CD4-positive, alpha-beta T cell treated with Interleukin-6 for 4 hours (primary cell): ENCODE data around the gene PARVG.

Experiments used
- DNase-seq: peaks from one replicate; pipeline ENCODE4 v3.0.0-alpha.2; 2020; ENCODE audit warnings: mixed read lengths

PARVG gene

DNA sequence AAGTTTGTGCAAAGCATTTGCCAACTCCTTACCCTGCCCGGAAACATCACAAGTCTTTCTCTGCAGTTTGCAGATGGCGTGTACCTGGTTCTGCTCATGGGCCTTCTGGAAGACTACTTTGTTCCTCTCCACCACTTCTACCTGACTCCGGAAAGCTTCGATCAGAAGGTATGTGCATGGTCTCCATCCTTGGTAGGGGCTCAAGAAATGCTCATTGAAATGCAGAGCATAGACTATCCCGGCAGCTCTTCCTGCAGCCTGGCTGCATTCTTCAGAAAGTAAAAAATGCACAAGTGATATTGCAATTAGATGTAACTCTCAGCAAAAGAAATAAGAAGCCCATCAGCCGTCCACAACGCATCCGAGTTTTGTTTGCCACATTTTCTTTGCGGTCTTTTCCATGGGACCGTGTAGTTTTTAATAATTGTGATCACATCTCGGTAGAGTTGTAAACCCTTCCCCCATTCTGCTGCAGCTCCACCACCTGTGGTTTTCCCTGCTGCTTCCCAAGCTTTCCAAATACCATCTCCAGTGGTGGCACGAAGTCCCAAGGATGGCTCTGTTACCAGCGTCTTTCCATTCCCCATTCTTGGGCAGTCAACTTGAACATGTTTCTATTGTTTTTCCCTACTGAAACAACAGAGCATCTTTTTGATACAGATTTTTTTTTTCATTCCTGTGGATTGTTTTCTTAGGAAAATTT lies 22.7 kb upstream of the PARVG start:
- no peak for DNase-seq

DNA sequence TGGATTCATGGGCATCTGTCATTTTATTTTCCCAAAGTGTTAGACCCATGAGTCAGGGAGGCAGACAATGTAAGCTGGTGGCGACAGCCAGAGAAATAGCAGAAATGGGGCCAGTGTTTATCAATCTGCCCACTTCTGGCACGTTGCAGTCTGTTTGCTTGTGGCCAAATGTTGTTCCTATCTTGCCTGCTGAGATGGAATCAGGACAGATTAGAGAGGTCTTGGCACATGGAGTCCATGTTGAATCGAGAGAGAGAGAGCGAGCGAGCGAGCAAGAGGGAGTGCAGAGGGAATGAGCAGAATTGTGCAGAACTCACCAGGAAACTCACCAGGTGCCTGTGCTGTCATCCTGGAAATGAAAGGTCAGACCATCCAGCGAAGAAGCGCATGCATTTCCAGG lies 21.9 kb upstream of the PARVG start:
- no peak for DNase-seq

DNA sequence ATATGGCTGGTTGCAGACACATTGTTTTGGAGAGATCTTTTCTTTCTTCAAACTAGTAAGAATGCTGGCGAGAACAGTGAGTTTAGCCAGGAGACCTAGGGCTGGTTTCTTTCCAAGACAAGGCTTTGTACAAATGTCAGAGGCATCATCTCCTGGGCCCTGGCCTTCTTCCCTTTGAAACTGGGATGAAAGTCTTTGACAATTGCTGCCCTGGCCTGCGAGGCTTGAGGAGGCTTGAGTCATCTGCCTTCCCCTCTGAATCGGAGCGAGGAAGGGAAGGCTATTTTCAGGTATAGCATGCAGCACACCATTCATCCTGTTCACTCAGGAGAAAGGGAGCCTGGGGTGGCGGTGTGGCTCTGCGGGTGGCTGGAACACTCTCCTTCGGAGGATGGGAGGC lies 21.5 kb upstream of the PARVG start:
- DNase-seq: no peak

DNA sequence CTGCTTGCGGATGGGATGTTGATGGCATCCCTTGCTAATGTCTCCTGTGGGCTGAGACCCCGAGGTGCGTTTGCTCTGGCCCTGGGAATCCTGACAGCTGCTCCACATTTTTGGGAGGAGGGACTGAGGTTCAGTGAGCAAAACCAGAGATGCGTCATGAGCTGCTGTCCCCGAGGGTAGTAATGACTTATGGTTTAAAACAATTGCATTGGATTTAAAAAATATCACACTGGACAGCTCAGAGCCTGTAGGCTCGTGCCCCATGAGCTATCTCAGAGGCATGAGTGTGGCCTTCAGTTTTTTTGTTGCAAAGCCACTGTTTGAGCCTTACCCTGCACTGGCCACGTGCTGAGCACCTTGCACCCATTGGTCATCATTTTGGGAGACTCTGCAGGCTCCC lies 20.9 kb upstream of the PARVG start:
- DNase-seq: no peak

DNA sequence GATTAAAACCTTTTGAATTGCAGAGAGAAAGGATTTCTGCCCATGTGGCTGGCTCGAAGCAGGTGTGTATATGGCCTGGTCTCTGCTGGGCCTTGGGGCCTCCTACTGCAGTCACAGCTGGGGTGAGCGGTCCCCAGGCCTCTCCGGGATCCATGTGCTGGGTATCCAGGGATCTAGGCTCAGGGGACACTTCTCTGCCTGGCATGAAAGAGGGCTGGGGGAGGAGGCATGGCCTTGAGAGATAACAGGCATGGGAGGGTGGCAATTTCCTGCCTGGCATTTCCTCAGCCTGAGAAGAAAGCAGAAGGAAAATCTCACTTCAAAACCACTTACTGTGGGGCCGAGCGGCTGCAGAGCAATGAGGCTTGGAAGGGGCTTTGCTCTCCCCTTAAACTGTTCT lies 20.3 kb upstream of the PARVG start:
- DNase-seq: no peak

DNA sequence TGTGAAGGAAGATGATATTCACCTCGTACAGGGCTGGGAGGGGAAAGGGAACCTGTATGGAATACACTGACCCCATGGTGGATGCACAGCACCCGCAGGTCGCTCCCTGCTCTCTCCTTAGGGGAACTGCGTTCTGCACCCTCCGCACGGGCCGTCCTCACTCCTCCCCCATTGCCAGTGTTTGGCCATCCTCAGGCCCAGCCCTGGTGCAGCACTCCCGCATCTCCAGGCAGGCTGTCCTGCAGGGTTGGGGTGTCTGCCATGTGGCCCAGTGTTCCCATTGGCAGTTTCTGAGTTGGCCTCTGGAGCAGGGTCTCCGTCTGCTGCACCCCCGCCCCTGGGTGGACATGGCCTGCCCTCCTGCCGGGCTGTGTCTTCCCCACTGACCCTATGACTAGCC lies 19.1 kb upstream of the PARVG start:
- no peak for DNase-seq

DNA sequence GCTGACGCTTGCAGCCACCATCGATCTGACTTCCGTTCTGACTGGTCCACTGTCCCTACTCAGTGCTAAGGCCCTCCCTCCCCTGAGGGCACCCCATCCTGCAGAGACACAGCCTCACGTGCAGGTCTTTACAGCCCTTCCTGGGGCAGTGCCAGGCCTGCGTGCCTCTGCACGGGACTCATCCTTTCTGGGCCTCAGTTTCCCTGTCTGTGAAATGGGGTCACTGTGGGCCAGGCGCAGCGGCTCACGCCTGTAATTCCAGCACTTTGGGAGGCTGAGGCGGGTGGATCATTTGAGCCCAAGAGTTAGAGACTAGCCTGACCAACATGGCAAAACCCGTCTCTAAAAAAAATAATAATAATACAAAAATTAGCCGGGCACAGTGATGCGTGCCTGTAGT lies 17.8 kb upstream of the PARVG start:
- no peak for DNase-seq

DNA sequence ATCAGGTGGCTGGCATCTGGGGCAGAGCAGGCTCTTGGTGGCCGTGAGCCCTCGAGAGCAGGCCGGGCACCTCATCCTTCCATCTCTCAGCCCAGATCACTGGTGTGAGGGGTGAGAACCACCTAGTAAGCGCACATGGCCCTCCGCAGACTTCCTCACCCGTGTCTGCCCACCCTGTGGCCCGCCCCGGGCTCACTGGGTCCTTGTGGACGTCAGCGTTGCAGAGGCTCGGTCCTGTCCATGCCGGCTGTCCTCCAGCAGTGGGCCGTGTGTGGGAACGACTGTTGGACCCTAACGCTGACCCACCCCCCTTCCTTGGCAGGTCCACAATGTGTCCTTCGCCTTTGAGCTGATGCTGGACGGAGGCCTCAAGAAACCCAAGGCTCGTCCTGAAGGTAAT lies 17.2 kb upstream of the PARVG start:
- DNase-seq: no peak

DNA sequence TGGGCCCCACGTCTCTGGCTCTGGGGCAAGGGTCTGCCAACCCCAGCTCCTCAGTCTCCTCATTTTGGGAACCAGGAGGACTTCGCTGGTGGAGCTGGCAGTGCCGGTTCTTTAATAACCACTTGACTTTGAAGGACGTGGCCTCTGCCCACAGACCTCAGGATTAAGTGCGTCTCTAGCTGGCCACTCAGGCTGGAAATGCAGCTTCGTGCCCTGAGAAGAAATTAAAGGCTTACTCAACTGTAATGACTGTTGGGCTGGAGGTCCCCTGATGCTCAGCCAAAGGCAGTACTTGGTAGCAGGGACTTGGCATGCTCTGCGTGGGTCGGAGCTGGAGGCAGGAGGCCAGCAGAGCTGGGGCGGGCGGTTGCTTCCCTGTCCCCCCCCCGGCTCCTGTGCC lies 16.7 kb upstream of the PARVG start:
- no peak for DNase-seq

DNA sequence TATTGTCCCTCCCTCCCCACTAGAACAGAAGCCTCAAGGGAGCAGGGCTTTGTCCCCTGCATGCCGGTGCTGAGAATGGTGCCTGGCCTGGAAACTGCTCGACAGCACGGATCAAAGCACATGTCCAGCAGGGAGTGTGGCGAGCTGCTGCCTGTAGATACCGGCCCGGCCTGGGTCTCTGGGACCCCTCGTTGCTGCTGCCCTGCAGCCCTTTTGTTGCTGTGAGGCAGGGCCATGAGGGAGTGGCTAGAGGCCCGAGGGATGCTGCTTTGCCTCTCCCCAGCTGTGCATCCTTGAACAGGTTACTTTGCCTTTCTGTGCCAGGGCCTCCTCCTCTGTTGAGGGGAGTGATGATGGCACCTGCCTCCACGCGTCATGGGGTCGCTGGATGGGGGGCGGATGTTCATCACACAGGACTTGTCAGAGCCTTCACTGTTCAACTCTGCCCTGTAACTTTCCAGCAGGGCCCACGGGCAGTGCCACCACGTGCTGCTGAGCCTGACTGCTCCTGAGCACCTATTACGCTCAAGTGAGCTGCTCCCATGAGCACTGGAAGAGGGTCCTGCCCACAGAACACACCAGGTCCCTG lies 15.3 kb upstream of the PARVG start:
- no peak for DNase-seq

DNA sequence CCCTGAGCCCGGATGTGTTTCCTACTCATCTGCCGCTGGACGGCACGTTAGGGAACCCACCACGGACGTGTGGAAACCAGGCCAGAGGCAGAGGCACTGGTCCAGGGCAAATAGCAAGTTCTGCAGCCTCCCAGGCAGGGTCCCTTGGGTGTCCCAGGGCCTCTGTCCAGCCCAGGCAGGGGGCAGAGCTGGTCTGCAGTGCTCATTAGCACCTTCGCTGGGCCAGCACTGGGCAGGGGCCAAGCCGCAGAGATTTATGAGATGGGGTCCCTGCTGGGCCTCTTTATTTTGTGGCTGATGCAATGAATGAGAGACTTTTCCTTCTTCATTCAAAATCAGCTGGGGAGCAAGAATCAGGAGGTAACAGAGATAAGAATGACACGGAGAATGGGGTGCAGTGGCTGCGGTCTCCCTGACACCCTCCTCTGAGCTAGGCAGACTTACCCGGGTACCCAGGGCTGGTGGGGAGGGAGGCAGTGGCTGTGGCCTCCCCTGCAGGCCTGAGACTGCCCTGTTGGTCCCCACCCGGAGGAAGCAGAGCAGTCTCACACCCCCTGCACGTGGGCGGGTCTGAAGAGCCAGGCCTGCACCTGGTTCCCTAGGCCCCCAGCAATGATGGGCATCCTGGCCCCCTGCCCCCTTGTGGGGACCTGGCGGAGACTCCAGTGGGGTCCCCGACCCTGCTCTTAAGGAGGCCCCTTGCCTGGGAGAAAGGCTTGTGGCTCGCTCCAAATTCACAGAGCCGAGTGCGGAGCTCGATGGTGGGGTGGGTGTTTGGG lies 14.0 kb upstream of the PARVG start:
- no peak for DNase-seq

DNA sequence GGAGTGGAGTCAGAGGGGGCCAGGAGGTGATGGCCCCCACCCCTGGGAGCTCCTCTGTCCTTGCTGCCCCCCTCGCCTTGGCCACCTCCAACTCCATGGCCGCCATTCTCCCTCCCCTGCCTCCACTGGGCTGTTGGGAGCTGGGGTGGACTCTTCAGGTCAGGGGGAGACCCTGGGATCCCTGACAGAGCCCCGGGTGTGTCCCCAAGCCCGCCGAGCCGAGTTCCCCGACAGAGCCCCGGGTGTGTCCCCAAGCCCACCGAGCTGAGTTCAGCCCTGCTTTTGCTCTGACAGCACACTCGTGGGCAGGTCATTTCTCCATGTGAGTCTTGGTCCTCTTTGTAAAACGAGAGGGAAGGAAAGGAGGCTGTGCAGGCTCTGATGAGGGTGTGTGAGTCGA lies 13.2 kb upstream of the PARVG start:
- DNase-seq: no peak

DNA sequence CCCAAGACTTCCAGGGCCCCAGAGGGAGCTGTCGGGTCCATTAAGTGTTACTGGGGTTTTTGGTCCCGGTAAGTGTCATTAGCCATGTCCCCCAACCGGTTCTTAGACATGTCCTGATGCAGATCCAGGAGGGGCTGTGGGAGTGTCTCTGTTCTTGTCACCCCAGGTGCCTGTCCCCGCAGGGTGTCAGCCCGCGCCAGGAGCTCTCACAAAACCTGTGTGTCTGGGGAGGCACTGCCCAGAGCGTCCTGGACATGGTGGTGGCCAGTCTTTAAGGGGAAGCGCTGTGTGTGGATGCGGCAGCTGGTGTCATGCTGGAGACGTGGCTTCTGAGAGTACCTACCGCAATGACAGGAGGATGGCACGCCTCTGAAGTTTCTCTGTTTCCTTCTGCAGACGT lies 12.5 kb upstream of the PARVG start:
- DNase-seq: no peak

DNA sequence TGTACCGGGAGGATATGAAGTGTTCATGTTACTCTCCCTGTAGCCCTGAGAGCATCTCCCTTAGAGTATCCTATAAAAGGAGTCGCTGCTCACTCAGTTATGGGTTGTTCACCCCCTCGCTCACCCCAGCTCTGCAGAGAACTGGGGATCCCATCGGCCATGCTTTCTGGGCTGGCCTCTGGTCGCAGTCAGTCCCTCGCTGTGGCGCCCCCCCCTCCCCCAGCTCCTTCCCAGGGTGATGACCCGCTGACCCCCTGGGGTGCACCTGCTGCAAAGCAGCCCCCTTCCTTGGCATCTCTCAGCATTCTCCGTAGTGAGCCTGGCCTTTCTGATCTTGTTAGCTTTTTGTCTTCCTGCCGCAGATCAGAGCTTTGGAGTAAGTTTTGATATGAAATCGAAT lies 10.3 kb upstream of the PARVG start:
- DNase-seq: no peak

DNA sequence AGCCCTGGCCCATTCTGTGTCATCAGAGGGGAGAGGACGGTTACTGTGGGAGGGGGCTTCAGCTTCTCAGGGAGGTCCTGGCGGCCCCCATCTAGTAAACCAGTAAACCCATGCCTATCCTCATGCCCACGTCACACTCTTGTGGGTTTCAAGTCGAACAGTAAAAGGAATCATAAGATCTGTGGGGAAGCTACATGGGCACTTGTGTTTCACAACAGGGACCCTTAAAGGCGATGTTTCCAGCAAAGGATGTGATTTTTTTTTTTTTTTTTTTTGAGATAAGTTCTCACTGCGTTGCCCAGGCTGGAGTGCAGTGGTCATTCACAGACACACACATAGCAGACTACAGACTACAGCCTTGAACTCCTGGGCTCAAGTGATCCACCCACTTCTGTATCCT lies 9.2 kb upstream of the PARVG start:
- DNase-seq: no peak

DNA sequence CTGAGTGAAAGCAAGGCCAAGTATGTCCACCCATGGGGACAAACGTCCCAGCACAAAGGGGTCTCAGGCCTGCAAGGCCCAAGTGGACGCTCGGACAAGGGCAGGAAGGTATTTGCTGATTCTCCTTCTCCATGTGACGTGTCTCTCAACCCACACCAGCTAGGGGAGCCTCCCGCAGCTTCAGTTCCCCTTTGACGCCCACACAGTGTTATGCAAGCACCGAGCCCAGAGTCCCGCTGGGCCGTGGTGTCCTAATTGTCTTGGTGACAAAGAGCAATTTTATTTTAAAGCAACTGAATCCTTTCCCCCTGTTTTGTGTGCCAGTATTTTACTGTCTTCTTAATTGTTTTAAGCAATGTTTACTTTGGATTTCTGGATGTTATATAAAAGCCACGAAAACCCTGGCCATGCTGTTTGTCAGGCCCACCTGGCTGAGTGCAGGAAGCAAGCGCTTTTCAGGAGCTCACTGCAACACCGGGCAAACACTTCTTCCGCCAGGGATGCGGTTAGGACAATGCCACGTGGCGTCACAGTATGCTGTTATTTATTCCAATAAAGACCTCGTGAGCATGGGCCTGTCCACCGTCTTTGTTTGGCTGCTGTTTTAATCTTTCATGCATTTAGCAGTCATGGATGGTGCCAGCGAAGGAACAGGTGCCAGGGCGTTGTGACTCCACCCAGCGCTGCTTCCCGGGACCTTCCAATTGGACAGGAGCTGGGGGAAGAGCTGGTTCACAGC lies 8.2 kb upstream of the PARVG start:
- DNase-seq: no peak

DNA sequence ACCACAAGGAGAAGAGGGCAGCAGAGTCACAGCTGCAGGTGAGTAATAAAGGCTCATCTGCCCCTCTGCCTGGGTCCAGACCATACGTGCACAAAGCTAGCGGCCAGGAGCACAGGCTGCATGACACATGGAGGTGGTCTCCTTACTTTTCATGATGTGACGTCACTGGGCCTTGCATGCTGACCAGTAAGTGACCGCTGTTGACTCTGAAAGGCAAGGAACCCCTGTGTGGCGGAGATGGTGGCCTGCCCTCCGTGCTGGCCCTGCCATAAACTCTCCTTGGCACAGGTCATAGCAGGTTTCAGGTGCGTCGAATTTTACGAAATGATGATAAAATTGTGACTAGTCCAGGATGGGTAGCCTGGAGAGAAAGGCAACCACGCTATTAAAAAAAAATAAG lies 7.6 kb upstream of the PARVG start:
- DNase-seq: no peak

DNA sequence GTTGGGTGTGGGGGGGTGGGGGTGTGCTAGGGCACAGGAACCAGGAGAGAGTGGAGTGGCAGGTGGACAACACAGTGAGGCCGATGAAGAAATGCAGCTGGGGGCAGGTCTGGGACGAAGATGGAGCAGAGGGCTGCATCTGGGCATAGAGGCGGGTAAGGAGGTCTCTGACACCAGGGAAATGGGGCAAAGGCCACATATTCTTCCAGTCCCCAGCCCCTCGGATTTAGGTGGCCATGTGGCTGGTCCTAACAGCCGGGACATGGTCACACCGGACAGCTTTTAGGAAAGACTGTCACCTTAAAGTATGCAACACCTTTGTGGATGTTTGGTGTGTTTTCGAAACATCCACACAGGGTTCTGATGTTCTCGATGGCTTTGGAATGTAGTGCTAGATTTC lies 5.0 kb upstream of the PARVG start:
- no peak for DNase-seq

DNA sequence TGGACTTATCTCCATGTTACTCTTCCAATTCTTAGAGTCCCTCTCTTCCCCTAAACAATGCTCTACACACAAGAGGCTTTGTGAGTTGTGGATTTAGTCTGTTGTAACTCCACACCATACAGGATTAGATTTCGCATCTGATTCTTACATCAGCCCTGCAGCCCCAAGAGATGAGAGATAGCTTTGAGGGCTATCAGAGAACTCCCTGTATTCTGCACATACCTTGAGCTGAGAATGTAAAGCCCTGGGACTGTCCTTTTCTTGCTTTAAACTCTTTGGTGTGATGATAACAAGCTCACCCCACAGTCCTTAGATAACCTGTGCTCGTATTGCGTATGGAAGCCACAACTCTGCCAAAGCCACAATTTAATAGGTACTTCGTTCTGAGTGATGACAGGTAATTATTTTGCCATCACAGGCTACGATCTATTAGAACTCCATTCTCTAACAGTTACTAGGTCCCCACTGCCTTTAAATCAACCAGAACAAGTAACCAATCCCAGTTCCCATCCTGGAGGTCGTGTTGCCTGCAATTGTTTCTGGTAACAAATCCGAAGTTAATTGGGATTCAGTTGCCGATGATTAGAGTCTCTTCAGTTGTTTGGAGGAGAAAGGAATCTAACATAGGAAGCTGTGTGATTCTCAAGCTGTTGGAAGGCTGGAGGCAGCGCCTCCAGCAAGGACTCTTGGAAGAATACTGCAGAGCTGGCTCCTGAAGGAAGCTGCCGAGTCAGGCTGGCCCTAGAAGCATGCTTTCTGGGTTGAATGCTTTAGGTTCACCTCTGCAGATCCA lies 1.3 kb upstream of the PARVG start:
- DNase-seq: no peak

DNA sequence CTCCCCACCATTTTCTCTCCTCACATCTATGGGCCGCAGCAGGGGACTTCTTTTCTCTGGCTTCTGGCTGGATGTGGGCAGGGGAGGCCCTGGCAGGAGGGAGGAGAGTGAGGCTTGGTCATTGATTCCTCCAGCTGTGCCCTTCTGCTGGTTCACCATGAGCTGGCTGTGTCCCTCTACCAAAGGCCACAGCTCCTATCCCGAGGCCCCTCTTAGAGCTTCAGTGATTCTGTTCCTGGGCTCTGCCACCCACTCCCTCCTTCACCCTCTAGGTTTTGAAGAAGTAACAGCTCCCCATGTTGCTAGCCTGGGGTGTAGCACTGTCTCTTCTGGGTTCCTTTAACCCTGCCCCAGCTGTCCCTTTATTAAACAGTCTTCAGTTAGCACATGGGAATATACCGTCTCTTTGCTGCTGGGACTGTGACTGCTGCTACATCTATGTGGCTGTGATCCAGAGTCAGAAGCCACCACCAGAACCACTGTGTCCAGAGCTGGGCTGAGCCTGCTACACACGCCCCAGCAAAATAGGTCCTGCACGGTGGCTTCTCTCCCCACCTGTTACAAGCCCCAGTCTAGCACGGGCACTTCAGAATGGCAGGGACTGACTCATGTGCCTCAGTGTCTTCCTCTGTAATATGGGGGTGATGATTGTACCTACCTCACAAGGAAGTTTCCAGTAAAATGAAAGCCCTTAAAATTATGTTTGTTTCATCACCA lies 578 bp upstream of the PARVG start:
- DNase-seq: peak; percentile 10

DNA sequence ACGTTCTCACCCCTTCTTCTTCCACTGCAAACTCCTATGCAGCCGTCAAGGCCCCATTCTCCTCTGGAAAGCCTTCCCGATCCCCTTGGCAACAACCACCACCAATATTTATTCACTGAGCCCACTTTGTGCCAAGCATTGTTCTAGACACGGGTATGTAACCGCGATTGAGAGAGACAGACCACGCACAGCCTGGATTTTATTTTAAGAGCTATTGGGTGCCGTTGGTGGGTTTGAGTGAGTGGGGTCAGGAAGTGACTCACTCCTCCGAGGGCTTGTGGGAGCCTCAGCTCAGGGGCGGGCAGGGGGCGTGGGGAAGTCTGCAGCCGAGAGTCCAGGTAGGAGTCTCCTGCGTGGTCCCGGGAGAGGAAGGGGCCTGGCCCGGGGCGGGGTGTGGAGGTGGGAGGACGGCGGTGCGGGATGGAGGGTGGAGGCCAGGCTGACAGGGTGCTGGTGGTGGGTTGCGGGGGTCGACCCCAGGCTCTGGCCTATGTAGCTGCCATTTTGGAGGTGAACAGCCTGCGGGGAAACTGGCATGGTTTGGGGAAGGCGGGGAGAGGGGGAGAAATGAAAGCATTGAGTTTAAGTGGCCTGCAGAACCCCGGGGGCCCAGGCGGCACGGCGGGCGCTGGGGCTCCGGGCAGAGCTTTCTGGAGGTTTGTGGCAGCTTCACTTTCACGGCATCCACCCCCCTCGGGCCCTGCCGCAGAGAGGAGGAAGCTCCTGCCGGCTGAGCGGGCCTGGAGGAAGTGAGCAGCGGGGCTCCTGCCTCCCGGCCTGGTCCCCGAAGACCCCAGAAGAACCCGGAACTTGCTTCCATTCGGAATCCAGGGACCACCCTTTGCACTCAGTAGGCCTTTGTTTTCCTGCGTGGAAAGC lies 547 bp downstream of the PARVG start:
- DNase-seq: peak; percentile 80
